HUES48 (cell line): ENCODE measurements around the gene ZBED2.
"Not testable (repeated sequence)": the region's sequence is repeated elsewhere in the genome, so short reads cannot be mapped to it uniquely, and the experiment has no call there.

Experiments
- H3K27ac ChIP-seq: one replicate; pipeline ENCODE4 v1.7.0; 2013; ENCODE audit warnings: low read depth, low read length, inconsistent platforms
- H3K27me3 ChIP-seq: 2 replicates; pipeline ENCODE4 v1.6.1; 2013; ENCODE audit warnings: mild to moderate bottlenecking, low read length; ENCODE audit not compliant: control insufficient read depth, insufficient read depth
- H3K36me3 ChIP-seq: 2 replicates; pipeline ENCODE4 v1.6.1; 2013; ENCODE audit warnings: low read length; ENCODE audit not compliant: control insufficient read depth, insufficient read depth
- H3K4me1 ChIP-seq: 2 replicates; pipeline ENCODE4 v1.6.1; 2013; ENCODE audit warnings: mild to moderate bottlenecking, low read length; ENCODE audit not compliant: control insufficient read depth, insufficient read depth
- H3K4me3 ChIP-seq: 2 replicates; pipeline ENCODE4 v1.5.1; 2013; ENCODE audit warnings: mild to moderate bottlenecking, low read depth, low read length
- H3K9ac ChIP-seq: 2 replicates; pipeline ENCODE4 v1.6.1; 2013; ENCODE audit warnings: mild to moderate bottlenecking, low read depth, low read length, moderate library complexity
- H3K9me3 ChIP-seq: 2 replicates; pipeline ENCODE4 v1.6.1; 2013; ENCODE audit warnings: low read length; ENCODE audit not compliant: control insufficient read depth, insufficient read depth

ZBED2 gene

GRCh38 chr3:111577113-111577512 is 18.0 kb downstream of the ZBED2 start:
- H3K4me3 ChIP-seq, result no peak overlapping the region
- H3K27me3 ChIP-seq, result no peaks in the 10 kb centered on the region
- H3K9ac ChIP-seq, result no peak overlapping the region
- no peak overlapping the region for H3K27ac ChIP-seq
- H3K9me3 ChIP-seq, result no peaks in the 10 kb centered on the region
- no peaks in the 10 kb centered on the region for H3K36me3 ChIP-seq
- H3K4me1 ChIP-seq, result no peaks in the 10 kb centered on the region

- Histone ChIP-seq H3K9me3 (no peaks in the 10 kb centered on the region), H3K4me3 (no peak overlapping the region), H3K4me1 (no peaks in the 10 kb centered on the region), H3K36me3 (no peaks in the 10 kb centered on the region), H3K27ac (no peak overlapping the region), H3K9ac (no peak overlapping the region), H3K27me3 (no peaks in the 10 kb centered on the region)
Observed at GRCh38 chr3:111571907-111572460, 23.2 kb downstream of the ZBED2 start.

GRCh38 chr3:111571282-111571681 is 23.9 kb downstream of the ZBED2 start:
- H3K4me1 ChIP-seq, result no peaks in the 10 kb centered on the region
- H3K4me3 ChIP-seq, result no peak overlapping the region
- no peaks in the 10 kb centered on the region for H3K27me3 ChIP-seq
- no peak overlapping the region for H3K9ac ChIP-seq
- no peak overlapping the region for H3K27ac ChIP-seq
- H3K36me3 ChIP-seq, result no peaks in the 10 kb centered on the region
- no peaks in the 10 kb centered on the region for H3K9me3 ChIP-seq

GRCh38 chr3:111570404-111571030 is 24.6 kb downstream of the ZBED2 start:
- Histone ChIP-seq H3K4me1 (no peaks in the 10 kb centered on the region), H3K4me3 (no peak overlapping the region), H3K27ac (no peak overlapping the region), H3K9ac (no peak overlapping the region), H3K27me3 (no peaks in the 10 kb centered on the region), H3K36me3 (no peaks in the 10 kb centered on the region), H3K9me3 (no peaks in the 10 kb centered on the region)

GRCh38 chr3:111568911-111569310 is 26.2 kb downstream of the ZBED2 start:
- H3K27ac ChIP-seq, result no peak overlapping the region
- H3K4me1 ChIP-seq, result no peaks in the 10 kb centered on the region
- H3K9ac ChIP-seq, result no peak overlapping the region
- H3K36me3 ChIP-seq, result no peaks in the 10 kb centered on the region
- H3K4me3 ChIP-seq, result no peak overlapping the region
- no peaks in the 10 kb centered on the region for H3K27me3 ChIP-seq
- no peaks in the 10 kb centered on the region for H3K9me3 ChIP-seq

GRCh38 chr3:111568355-111568754 is 26.8 kb downstream of the ZBED2 start:
- Histone ChIP-seq H3K36me3 (no peaks in the 10 kb centered on the region), H3K27ac (no peak overlapping the region), H3K9ac (no peak overlapping the region), H3K9me3 (no peaks in the 10 kb centered on the region), H3K4me1 (no peaks in the 10 kb centered on the region), H3K4me3 (no peak overlapping the region), H3K27me3 (no peaks in the 10 kb centered on the region)

GRCh38 chr3:111566844-111567243 is 28.3 kb downstream of the ZBED2 start:
- Histone ChIP-seq H3K27me3 (no peaks in the 10 kb centered on the region), H3K36me3 (no peaks in the 10 kb centered on the region), H3K4me1 (no peaks in the 10 kb centered on the region), H3K27ac (no peak overlapping the region), H3K9me3 (no peaks in the 10 kb centered on the region), H3K9ac (no peak overlapping the region), H3K4me3 (no peak overlapping the region)

GRCh38 chr3:111561902-111562301 is 33.2 kb downstream of the ZBED2 start:
- H3K9ac ChIP-seq, H3K9me3 ChIP-seq, H3K4me1 ChIP-seq, H3K4me3 ChIP-seq, H3K27me3 ChIP-seq, H3K27ac ChIP-seq, H3K36me3 ChIP-seq: not testable (repeated sequence)

- Histone ChIP-seq H3K9me3 (no peaks in the 10 kb centered on the region), H3K9ac (no peak overlapping the region), H3K27me3 (no peaks in the 10 kb centered on the region), H3K27ac (no peak overlapping the region), H3K36me3 (no peaks in the 10 kb centered on the region), H3K4me3 (no peak overlapping the region), H3K4me1 (peaks cover 13% of the 10 kb centered on the region)
Observed at GRCh38 chr3:111548756-111549155, 46.4 kb downstream of the ZBED2 start.

- peaks cover 13% of the 10 kb centered on the region for H3K4me1 ChIP-seq
- H3K9me3 ChIP-seq, result no peaks in the 10 kb centered on the region
- no peaks in the 10 kb centered on the region for H3K27me3 ChIP-seq
- H3K9ac ChIP-seq, result no peak overlapping the region
- no peaks in the 10 kb centered on the region for H3K36me3 ChIP-seq
- H3K4me3 ChIP-seq, result no peak overlapping the region
- H3K27ac ChIP-seq, result no peak overlapping the region
Observed at GRCh38 chr3:111548092-111548491, 47.1 kb downstream of the ZBED2 start.

- H3K4me1 ChIP-seq, result peaks cover 13% of the 10 kb centered on the region
Observed at GRCh38 chr3:111547631-111548030, 47.5 kb downstream of the ZBED2 start.

More at GRCh38 chr3:111547631-111548030, 47.5 kb downstream of the ZBED2 start:
- Histone ChIP-seq H3K9ac (no peak overlapping the region), H3K36me3 (no peaks in the 10 kb centered on the region), H3K27me3 (no peaks in the 10 kb centered on the region), H3K27ac (no peak overlapping the region), H3K9me3 (no peaks in the 10 kb centered on the region), H3K4me3 (no peak overlapping the region)
